Kidney (tissue), 14 donors: ENCODE results near the gene POC1A. TPM values are rescaled to one million over a fixed set of nuclear protein-coding genes. Genes with fewer than 3 reads are reported as not detected.

ENCODE experiments used
- DNase-seq, 5 donors: peaks; one replicate each; pipeline ENCODE4 v3.0.0-alpha.2; 2013 to 2020
- FAIRE-seq: peaks from 2 replicates; lab custom pipeline; 2012; peaks lifted over from hg19 to GRCh38; lab: Jason Lieb, UNC
- H3K27ac ChIP-seq, 2 donors: one replicate each; pipeline ENCODE4 v1.7.0; 2013; ENCODE audit warnings: low read depth in 2 of 2, low read length in 2 of 2, inconsistent platforms in 1 of 2
- H3K27me3 ChIP-seq: one replicate; pipeline ENCODE4 v1.7.1; 2013; ENCODE audit warnings: low read length, inconsistent platforms; ENCODE audit not compliant: control insufficient read depth, insufficient read depth
- H3K36me3 ChIP-seq, 3 donors: one replicate each; pipeline versions ENCODE4 v1.7.0 to v1.7.1; 2013; ENCODE audit warnings: low read length in 3 of 3, control low read depth in 1 of 3, inconsistent platforms in 1 of 3; ENCODE audit not compliant: insufficient read depth in 3 of 3, control insufficient read depth in 2 of 3
- H3K4me1 ChIP-seq, 3 donors: one replicate each; pipeline versions ENCODE4 v1.7.0 to v1.7.1; 2013; ENCODE audit warnings: low read length in 3 of 3, inconsistent platforms in 1 of 3, low read depth in 1 of 3; ENCODE audit not compliant: control insufficient read depth in 2 of 3, insufficient read depth in 2 of 3
- H3K4me3 ChIP-seq, 3 donors: one replicate each; pipeline versions ENCODE4 v1.7.0 to v1.8.1; 2013; ENCODE audit warnings: low read length in 3 of 3, control low read depth in 1 of 3, inconsistent platforms in 1 of 3
- H3K9ac ChIP-seq, 3 donors: one replicate each; pipeline versions ENCODE4 v1.7.0 to v1.7.1; 2013; ENCODE audit warnings: low read length in 3 of 3, control low read depth in 1 of 3, inconsistent platforms in 1 of 3
- H3K9me3 ChIP-seq, 3 donors: one replicate each; pipeline versions ENCODE4 v1.7.0 to v1.7.1; 2013; ENCODE audit warnings: low read length in 3 of 3, control low read depth in 1 of 3, inconsistent platforms in 1 of 3; ENCODE audit not compliant: control insufficient read depth in 2 of 3, insufficient read depth in 1 of 3
- CTCF ChIP-seq: IDR thresholded peaks from 3 replicates; pipeline ENCODE4 v1.5.1; 2012; ENCODE audit warnings: mild to moderate bottlenecking, moderate library complexity, borderline replicate concordance; ENCODE audit not compliant: insufficient read depth; ENCODE audit errors: extremely low read depth
- intact Hi-C: fragments of 100-400 bp; cut with DNase I; formaldehyde crosslinking; loops from one replicate; pipeline ENCODE4 v1.11.1; 2022
- polyA plus RNA-seq: library from polyadenylated mRNA; stranded (reverse); fragments of 350-450 nt; fragmentation: Illumina TruSeq; extraction: RNeasy Lipid Tissue Mini Kit (QIAGEN cat#74804); gene quantifications from one replicate; pipeline ENCODE4 v1.2.3, GENCODE V29; 2014; ENCODE audit warnings: low read depth, low replicate concordance; ENCODE audit not compliant: insufficient read depth
- total RNA-seq: library from RNA; stranded (reverse); fragmentation: NEBNext Ultra II Directional; extraction: Animal tissue kit (Norgen Biotek cat#: 25700); gene quantifications from one replicate; pipeline ENCODE4 v1.2.1, GENCODE V29; 2021
- donor health status: control.
- donor health status: control.
- donor health status: control.
- donor health status: control.
- donor health status: control.
- donor health status: DM: yes; HTN: yes; CAD: no.
- donor health status: Normal renal cell carcinoma (clear cell type).

Gene POC1A
- total and polyA plus RNA-seq, 2 donors from 2014 or later, result 2.2 to 2.5 TPM

- no peaks in the 10 kb centered on the region for H3K9me3 ChIP-seq
- FAIRE-seq (no peak), DNase-seq (no peak)
- no peak overlapping the region for H3K9ac ChIP-seq
- H3K4me3 ChIP-seq, result no peak overlapping the region
- no peaks in the 10 kb centered on the region for H3K27me3 ChIP-seq
- no peaks in the 10 kb centered on the region for H3K4me1 ChIP-seq
- no peaks in the 10 kb centered on the region for H3K36me3 ChIP-seq
- no peak for TF ChIP-seq CTCF
- intact Hi-C loops, result loop anchor here (5.0 kb wide), 1 partner anchor 143 kb away; no protein-coding TSS in a partner anchor
- no peak overlapping the region for H3K27ac ChIP-seq
Measured at GRCh38 chr3:52144796-52145735, 9.2 kb downstream of the POC1A start.

- intact Hi-C loops, result loop anchor here (5.0 kb wide), 1 partner anchor 142 kb away; no protein-coding TSS in a partner anchor
- peak; percentile 98 for TF ChIP-seq CTCF
- no peak overlapping the region for H3K4me3 ChIP-seq
- DNase-seq, result peak; percentile 80 to 92 (median 88)
- no peaks in the 10 kb centered on the region for H3K36me3 ChIP-seq
- no peaks in the 10 kb centered on the region for H3K9me3 ChIP-seq
- no peaks in the 10 kb centered on the region for H3K4me1 ChIP-seq
- no peak overlapping the region for H3K27ac ChIP-seq
- no peaks in the 10 kb centered on the region for H3K27me3 ChIP-seq
- H3K9ac ChIP-seq, result no peak overlapping the region
- no peak for FAIRE-seq
Measured at GRCh38 chr3:52144034-52144795, 10.0 kb downstream of the POC1A start.

GRCh38 chr3:52143616-52144015, 10.6 kb downstream of the POC1A start:
- no peak for TF ChIP-seq CTCF
- FAIRE-seq, result no peak
- Histone ChIP-seq H3K9me3 (no peaks in the 10 kb centered on the region), H3K36me3 (no peaks in the 10 kb centered on the region), H3K4me1 (no peaks in the 10 kb centered on the region), H3K27me3 (no peaks in the 10 kb centered on the region), H3K4me3 (no peak overlapping the region), H3K9ac (no peak overlapping the region), H3K27ac (no peak overlapping the region)
- no peak for DNase-seq
- intact Hi-C loops, result loop anchor here (5.0 kb wide), 1 partner anchor 141 kb away; no protein-coding TSS in a partner anchor
